ENCODE measurements around the gene REPS1. TPM values are rescaled to one million over a fixed set of nuclear protein-coding genes. Genes with fewer than 3 reads are reported as not detected.

The REPS1 gene
- total and polyA plus RNA-seq, 2 donors (not counting 1 experiment from before 2014, with no cell fraction given): 38.1 to 57.1 TPM

- no peak overlapping the region for H3K27ac ChIP-seq (ENCODE audit: low read length in 2 of 2)
- Mint-ChIP-seq H3K4me3 (no peak overlapping the region), H3K9me3 (ENCODE audit: insufficient read depth) (no peaks in the 10 kb centered on the region), H3K27ac (no peak overlapping the region), H3K4me1 (peaks cover 13% of the 10 kb centered on the region), H3K27me3 (peaks cover 3% of the 10 kb centered on the region)
- TF ChIP-seq CTCF (IDR thresholded peaks at IDR 0.05): no peak
- no peak for TF ChIP-seq EZH2 (IDR thresholded peaks at IDR 0.05; ENCODE audit: borderline replicate concordance, insufficient read depth, low read depth, low read length, poor library complexity, severe bottlenecking)
- intact Hi-C loops (cut with micrococcal nuclease): no loop called here
- H2AFZ ChIP-seq (ENCODE audit: insufficient read depth, low read depth, low read length, poor library complexity, severe bottlenecking): no peak overlapping the region
- H3K9ac ChIP-seq (ENCODE audit: low read length): no peak overlapping the region
- H3K4me3 ChIP-seq (ENCODE audit: control extremely low read depth in 1 of 5, extremely low read depth in 1 of 5, insufficient read depth in 1 of 5, low read depth in 2 of 5, low read length in 4 of 5): no peak overlapping the region
- H3K79me2 ChIP-seq (ENCODE audit: control insufficient read depth, insufficient read depth, low read length): no peaks in the 10 kb centered on the region
- no peak for ATAC-seq (ENCODE audit: low read depth)
- H3K36me3 ChIP-seq (replicated peaks in 1 of 2; ENCODE audit: control extremely low read depth in 1 of 2, control insufficient read depth in 1 of 2, extremely low read depth in 1 of 2, insufficient read depth in 2 of 2, low read length in 1 of 2): no peaks in the 10 kb centered on the region
- WGBS (ENCODE audit: insufficient coverage): 100% methylated on average over 1 of the region's 9 CpGs
- H3K4me2 ChIP-seq (replicated peaks; ENCODE audit: low read depth, low read length, poor library complexity, severe bottlenecking): no peak overlapping the region
- no peaks in the 10 kb centered on the region for H3K27me3 ChIP-seq (replicated peaks in 1 of 4; ENCODE audit: control extremely low read depth in 1 of 4, control insufficient read depth in 3 of 4, insufficient read depth in 4 of 4, low read length in 3 of 4)
- no peaks in the 10 kb centered on the region for H4K20me1 ChIP-seq (ENCODE audit: control insufficient read depth, insufficient read depth, low read length, poor library complexity, severe bottlenecking)
- no peak for DNase-seq
- ChIA-PET CTCF (interaction anchor here (1.4 kb wide), 1 partner anchor 19 kb away, joined by 4 read pairs; no protein-coding TSS in a partner anchor), POLR2A (no interaction called here)
- H3K4me1 ChIP-seq (ENCODE audit: control insufficient read depth in 2 of 2, insufficient read depth in 2 of 2, low read length in 2 of 2): peaks cover 5 to 10% of the 10 kb centered on the region in 2 donors
- H3K9me3 ChIP-seq (ENCODE audit: control extremely low read depth in 1 of 3, control insufficient read depth in 2 of 3, insufficient read depth in 1 of 3, low read length in 2 of 3): peaks cover 0 to 3% (median 2%) of the 10 kb centered on the region in 3 donors
These were observed 20.1 kb upstream of the REPS1 start for GRCh38 chr6:139008117-139008516.

GRCh38 chr6:139007428-139007827 lies 19.4 kb upstream of the REPS1 start:
- Histone ChIP-seq H2AFZ (ENCODE audit: insufficient read depth, low read depth, low read length, poor library complexity, severe bottlenecking) (no peak overlapping the region), H3K4me2 (replicated peaks; ENCODE audit: low read depth, low read length, poor library complexity, severe bottlenecking) (no peak overlapping the region), H3K4me3 (ENCODE audit: control extremely low read depth in 1 of 5, extremely low read depth in 1 of 5, insufficient read depth in 1 of 5, low read depth in 2 of 5, low read length in 4 of 5) (no peak overlapping the region), H3K4me1 (ENCODE audit: control insufficient read depth in 2 of 2, insufficient read depth in 2 of 2, low read length in 2 of 2) (peaks cover 5 to 10% of the 10 kb centered on the region in 2 donors), H3K27me3 (replicated peaks in 1 of 4; ENCODE audit: control extremely low read depth in 1 of 4, control insufficient read depth in 3 of 4, insufficient read depth in 4 of 4, low read length in 3 of 4) (no peaks in the 10 kb centered on the region), H3K27ac (ENCODE audit: low read length in 2 of 2) (no peak overlapping the region), H3K9ac (ENCODE audit: low read length) (no peak overlapping the region), H3K79me2 (ENCODE audit: control insufficient read depth, insufficient read depth, low read length) (no peaks in the 10 kb centered on the region), H4K20me1 (ENCODE audit: control insufficient read depth, insufficient read depth, low read length, poor library complexity, severe bottlenecking) (no peaks in the 10 kb centered on the region), H3K36me3 (replicated peaks in 1 of 2; ENCODE audit: control extremely low read depth in 1 of 2, control insufficient read depth in 1 of 2, extremely low read depth in 1 of 2, insufficient read depth in 2 of 2, low read length in 1 of 2) (no peaks in the 10 kb centered on the region), H3K9me3 (ENCODE audit: control extremely low read depth in 1 of 3, control insufficient read depth in 2 of 3, insufficient read depth in 1 of 3, low read length in 2 of 3) (peaks cover 0 to 3% (median 2%) of the 10 kb centered on the region in 3 donors)
- no peak for TF ChIP-seq CTCF (IDR thresholded peaks at IDR 0.05)
- no peak for TF ChIP-seq EZH2 (IDR thresholded peaks at IDR 0.05; ENCODE audit: borderline replicate concordance, insufficient read depth, low read depth, low read length, poor library complexity, severe bottlenecking)
- POLR2A ChIA-PET: no interaction called here
- CTCF ChIA-PET: interaction anchor here (0.6 to 1.4 kb wide), 2 partner anchors 18 to 53 kb away, joined by 3 to 4 read pairs; no protein-coding TSS in a partner anchor
- intact Hi-C loops (cut with micrococcal nuclease): no loop called here
- no CpG with 5 or more reads among the region's 1 CpG for WGBS (ENCODE audit: insufficient coverage)
- DNase-seq (no peak), ATAC-seq (ENCODE audit: low read depth) (no peak)
- Mint-ChIP-seq H3K27ac (no peak overlapping the region), H3K27me3 (no peaks in the 10 kb centered on the region), H3K4me3 (no peak overlapping the region), H3K9me3 (ENCODE audit: insufficient read depth) (no peaks in the 10 kb centered on the region), H3K4me1 (peaks cover 13% of the 10 kb centered on the region)
